Activated naive CD8-positive, alpha-beta T cell treated with anti-CD3 and anti-CD28 coated beads for 36 hours (primary cell): ENCODE measurements around the gene ST6GAL1. TPM values are rescaled to one million over a fixed set of nuclear protein-coding genes. Genes with fewer than 3 reads are reported as not detected.
A peak's percentile ranks its signal among the peaks of the same experiment; 100 is the strongest.

ENCODE experiments used
- DNase-seq: peaks from one replicate; pipeline ENCODE4 v3.0.0; 2021
- H3K27ac Mint-ChIP-seq: one replicate; pipeline ENCODE4 v1.8.0; 2022; ENCODE audit warnings: mild to moderate bottlenecking, moderate library complexity, mixed read lengths
- H3K27me3 Mint-ChIP-seq: one replicate; pipeline ENCODE4 v1.8.0; 2022; ENCODE audit warnings: mild to moderate bottlenecking, mixed read lengths
- H3K36me3 Mint-ChIP-seq: one replicate; pipeline ENCODE4 v1.8.0; 2021; ENCODE audit warnings: mild to moderate bottlenecking, mixed read lengths
- H3K4me1 Mint-ChIP-seq: one replicate; pipeline ENCODE4 v1.8.0; 2021; ENCODE audit warnings: mixed read lengths
- H3K4me3 Mint-ChIP-seq: one replicate; pipeline ENCODE4 v1.8.0; 2022; ENCODE audit warnings: mild to moderate bottlenecking, moderate library complexity, mixed read lengths
- H3K9me3 Mint-ChIP-seq: one replicate; pipeline ENCODE4 v1.8.0; 2022; ENCODE audit warnings: mixed read lengths
- total RNA-seq, 2 experiments: library from RNA; stranded (reverse); gene quantifications; one replicate each; pipeline ENCODE4 v1.2.3, GENCODE V29; 2021

The ST6GAL1 gene
- total RNA-seq, 2 experiments from 2014 or later, result 97.4 to 98.8 TPM

GRCh38 chr3:187077085-187077484, 146.8 kb downstream of the ST6GAL1 start:
- no peak for DNase-seq
- Mint-ChIP-seq H3K27me3 (no peaks in the 10 kb centered on the region), H3K4me1 (peaks cover 2% of the 10 kb centered on the region), H3K4me3 (no peak overlapping the region), H3K9me3 (no peaks in the 10 kb centered on the region), H3K27ac (peak overlapping the region; percentile 0), H3K36me3 (peaks cover 11% of the 10 kb centered on the region)

GRCh38 chr3:187077537-187077936, 147.2 kb downstream of the ST6GAL1 start:
- Mint-ChIP-seq H3K27me3 (no peaks in the 10 kb centered on the region), H3K27ac (peak overlapping the region; percentile 0), H3K9me3 (no peaks in the 10 kb centered on the region), H3K4me3 (no peak overlapping the region), H3K36me3 (peaks cover 11% of the 10 kb centered on the region), H3K4me1 (peaks cover 2% of the 10 kb centered on the region)
- no peak for DNase-seq

- H3K27me3 Mint-ChIP-seq, result no peaks in the 10 kb centered on the region
- H3K9me3 Mint-ChIP-seq, result no peaks in the 10 kb centered on the region
- peaks cover 11% of the 10 kb centered on the region for H3K36me3 Mint-ChIP-seq
- H3K27ac Mint-ChIP-seq, result peak overlapping the region; percentile 27
- peaks cover 2% of the 10 kb centered on the region for H3K4me1 Mint-ChIP-seq
- no peak for DNase-seq
- H3K4me3 Mint-ChIP-seq, result no peak overlapping the region
Observed at GRCh38 chr3:187079090-187080022, 149.0 kb downstream of the ST6GAL1 start.

DNA sequence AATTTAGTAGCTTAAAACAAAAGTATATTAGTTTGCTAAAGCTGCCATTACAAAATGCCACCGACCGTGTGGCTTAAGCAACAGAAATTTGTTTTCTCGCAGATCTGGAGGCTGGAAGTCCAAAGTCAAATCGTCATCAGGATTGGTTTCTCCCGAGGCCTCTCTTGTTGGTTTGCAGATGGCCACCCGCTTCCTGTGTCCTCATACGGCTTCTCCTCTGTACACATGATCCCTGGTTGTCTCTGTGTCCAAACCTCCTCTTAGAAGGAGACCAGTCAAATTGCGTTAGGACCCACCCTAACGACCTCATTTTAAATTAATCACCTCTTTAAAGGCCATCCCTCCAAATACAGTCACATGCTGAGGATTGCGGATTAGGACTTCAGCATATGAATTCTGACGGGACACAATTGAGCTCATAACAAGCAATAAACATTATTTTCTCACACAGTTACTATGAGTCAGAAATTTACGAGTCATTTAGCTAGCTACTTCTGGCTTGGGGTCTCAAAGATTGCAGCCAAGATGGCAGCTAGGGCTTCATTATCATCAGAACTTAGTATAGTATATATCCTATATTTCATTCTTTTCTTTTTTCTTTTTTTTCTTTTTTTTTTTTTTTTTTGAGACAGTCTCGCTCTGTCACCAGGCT, 150.6 kb downstream of the ST6GAL1 start:
- Mint-ChIP-seq H3K4me3 (no peak overlapping the region), H3K9me3 (no peaks in the 10 kb centered on the region), H3K27me3 (no peaks in the 10 kb centered on the region), H3K4me1 (peaks cover 9% of the 10 kb centered on the region), H3K36me3 (peaks cover 11% of the 10 kb centered on the region), H3K27ac (no peak overlapping the region)
- no peak for DNase-seq

DNA sequence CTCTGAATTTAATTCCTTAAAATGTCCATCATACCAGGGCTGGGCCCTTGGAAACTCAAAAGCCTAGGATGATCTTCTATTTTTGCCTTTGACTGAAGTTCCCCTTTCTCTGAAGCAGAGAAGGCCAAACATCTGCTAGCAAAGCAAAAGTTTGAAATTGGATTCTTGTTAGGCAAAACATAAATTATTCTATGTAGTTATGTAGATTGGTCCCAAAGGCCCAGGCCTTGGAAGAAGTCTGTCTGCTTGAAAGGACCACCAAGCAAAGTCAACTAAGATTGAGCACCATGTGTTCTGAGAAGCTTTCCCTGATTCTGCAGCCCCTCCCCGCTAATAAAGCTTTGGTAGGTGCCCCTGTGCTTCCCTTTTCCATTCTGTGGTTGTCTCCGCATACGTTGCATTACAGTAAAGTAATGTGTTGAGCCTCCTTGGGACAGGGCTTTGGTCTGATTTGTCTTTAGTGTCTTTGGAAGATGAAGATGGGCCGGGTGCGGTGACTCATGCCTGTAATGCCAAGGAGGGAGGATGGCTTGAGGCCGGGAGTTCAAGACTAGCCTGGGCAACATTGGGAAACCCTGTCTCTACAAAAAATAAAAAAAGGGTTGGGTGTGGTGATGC, 152.5 kb downstream of the ST6GAL1 start:
- H3K4me1 Mint-ChIP-seq, result peaks cover 9% of the 10 kb centered on the region
- no peaks in the 10 kb centered on the region for H3K27me3 Mint-ChIP-seq
- H3K36me3 Mint-ChIP-seq, result peaks cover 13% of the 10 kb centered on the region
- H3K4me3 Mint-ChIP-seq, result no peak overlapping the region
- DNase-seq, result no peak
- H3K27ac Mint-ChIP-seq, result no peak overlapping the region
- peaks cover 7% of the 10 kb centered on the region for H3K9me3 Mint-ChIP-seq

DNA sequence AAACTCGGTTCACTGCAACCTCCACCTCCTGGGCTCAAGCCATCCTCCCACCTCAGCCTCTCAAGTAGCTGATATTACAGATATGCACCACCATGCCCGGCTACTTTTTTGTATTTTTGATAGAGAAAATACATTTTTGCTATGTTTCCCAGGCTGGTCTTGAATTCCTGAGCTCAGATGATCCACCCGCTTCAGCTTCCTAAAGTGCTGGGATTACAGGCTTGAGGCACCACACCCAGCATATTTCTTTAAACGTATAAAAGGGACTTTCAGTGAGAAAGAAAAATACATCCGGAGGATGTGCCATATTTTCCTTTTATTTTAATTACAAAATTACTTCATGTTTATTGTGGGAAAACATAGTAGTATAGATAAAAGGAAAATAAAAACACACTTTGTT, 153.8 kb downstream of the ST6GAL1 start:
- H3K4me3 Mint-ChIP-seq, result no peak overlapping the region
- H3K36me3 Mint-ChIP-seq, result peaks cover 6% of the 10 kb centered on the region
- H3K27me3 Mint-ChIP-seq, result no peaks in the 10 kb centered on the region
- DNase-seq, result no peak
- no peak overlapping the region for H3K27ac Mint-ChIP-seq
- H3K4me1 Mint-ChIP-seq, result peaks cover 12% of the 10 kb centered on the region
- H3K9me3 Mint-ChIP-seq, result peaks cover 16% of the 10 kb centered on the region

- Mint-ChIP-seq H3K36me3 (peaks cover 6% of the 10 kb centered on the region), H3K4me3 (no peak overlapping the region), H3K27ac (no peak overlapping the region), H3K4me1 (peaks cover 11% of the 10 kb centered on the region), H3K27me3 (no peaks in the 10 kb centered on the region), H3K9me3 (peaks cover 17% of the 10 kb centered on the region)
- DNase-seq, result no peak
Observed at GRCh38 chr3:187084580-187084979, 154.3 kb downstream of the ST6GAL1 start.

DNA sequence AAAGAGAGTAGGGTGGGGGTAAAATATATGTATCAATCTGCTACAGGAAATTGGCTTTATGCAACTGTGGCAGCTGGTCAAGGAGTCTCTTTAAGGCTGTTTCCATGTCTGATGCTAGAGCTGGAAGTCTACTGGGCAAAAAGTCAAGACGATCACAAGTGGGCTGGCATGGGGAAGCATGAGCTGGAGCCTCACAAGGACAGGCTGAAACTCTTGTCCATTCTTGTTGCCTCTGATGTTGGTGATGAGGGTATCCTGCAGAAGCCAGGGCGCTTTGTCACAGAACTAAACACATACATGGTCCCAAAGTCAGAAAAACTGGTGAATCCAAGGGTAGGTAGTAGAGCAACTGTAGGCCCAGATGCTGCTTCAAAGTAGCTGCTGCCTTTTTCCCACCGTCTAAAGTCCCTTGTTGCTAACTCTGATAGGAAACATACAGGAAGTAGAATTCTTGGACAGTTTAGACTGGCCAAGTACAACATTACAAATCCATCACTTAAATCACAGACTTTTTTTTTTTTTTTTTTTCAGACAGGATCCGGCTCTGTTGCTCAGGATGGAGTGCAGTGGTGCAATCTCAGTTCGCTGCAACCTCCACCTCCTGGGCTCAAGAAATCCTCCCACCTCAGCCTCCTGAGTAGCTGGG, 154.8 kb downstream of the ST6GAL1 start:
- Mint-ChIP-seq H3K4me3 (no peak overlapping the region), H3K27ac (no peak overlapping the region), H3K36me3 (peaks cover 6% of the 10 kb centered on the region), H3K4me1 (peaks cover 11% of the 10 kb centered on the region), H3K9me3 (peaks cover 19% of the 10 kb centered on the region), H3K27me3 (no peaks in the 10 kb centered on the region)
- no peak for DNase-seq

DNA sequence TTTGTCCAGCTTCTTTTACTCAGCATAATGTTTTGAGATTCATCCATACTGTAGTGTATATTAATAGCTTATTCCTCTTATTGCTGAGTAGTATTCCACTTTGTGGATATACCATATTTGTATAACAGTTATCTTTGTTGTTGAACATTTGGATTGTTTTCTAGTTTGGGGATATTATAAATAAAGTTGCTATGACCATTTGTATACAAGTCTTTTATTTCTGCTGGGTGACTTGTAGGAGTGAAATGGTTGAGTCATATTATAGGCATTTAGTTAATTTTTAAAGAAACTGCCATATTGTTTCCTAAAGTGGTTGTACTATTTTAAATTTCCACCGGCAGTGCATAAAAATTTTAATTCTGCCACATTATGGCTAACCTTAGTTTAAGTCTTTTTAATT, 155.6 kb downstream of the ST6GAL1 start:
- H3K4me1 Mint-ChIP-seq, result peaks cover 11% of the 10 kb centered on the region
- no peak overlapping the region for H3K27ac Mint-ChIP-seq
- H3K4me3 Mint-ChIP-seq, result no peak overlapping the region
- H3K36me3 Mint-ChIP-seq, result peaks cover 6% of the 10 kb centered on the region
- peaks cover 19% of the 10 kb centered on the region for H3K9me3 Mint-ChIP-seq
- no peak for DNase-seq
- no peaks in the 10 kb centered on the region for H3K27me3 Mint-ChIP-seq

GRCh38 chr3:187086831-187087230, 156.5 kb downstream of the ST6GAL1 start:
- H3K9me3 Mint-ChIP-seq, result peaks cover 20% of the 10 kb centered on the region
- peaks cover 6% of the 10 kb centered on the region for H3K36me3 Mint-ChIP-seq
- H3K4me1 Mint-ChIP-seq, result peaks cover 11% of the 10 kb centered on the region
- H3K27ac Mint-ChIP-seq, result no peak overlapping the region
- no peaks in the 10 kb centered on the region for H3K27me3 Mint-ChIP-seq
- no peak for DNase-seq
- no peak overlapping the region for H3K4me3 Mint-ChIP-seq

DNA sequence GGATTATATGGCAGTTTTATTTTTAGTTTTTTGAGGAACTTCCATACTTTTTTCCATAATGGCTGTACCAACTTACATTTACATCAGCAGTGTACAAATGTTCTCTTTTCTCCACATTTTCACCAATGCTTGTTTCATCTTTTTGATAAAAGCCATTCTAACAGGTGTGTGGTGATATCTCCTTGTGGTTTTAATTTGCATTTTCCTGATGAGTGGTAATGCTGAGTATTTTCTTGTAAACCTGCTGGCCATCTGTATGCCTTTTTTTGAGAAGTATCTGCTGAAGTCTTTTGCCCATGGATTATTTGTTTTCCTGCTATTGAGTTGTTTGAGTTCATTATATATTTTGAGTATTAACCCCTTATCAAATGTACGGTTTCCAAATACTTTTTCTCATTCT, 158.4 kb downstream of the ST6GAL1 start:
- DNase-seq, result no peak
- Mint-ChIP-seq H3K27ac (no peak overlapping the region), H3K4me1 (peaks cover 11% of the 10 kb centered on the region), H3K36me3 (peaks cover 6% of the 10 kb centered on the region), H3K9me3 (peaks cover 24% of the 10 kb centered on the region), H3K4me3 (no peak overlapping the region), H3K27me3 (no peaks in the 10 kb centered on the region)

DNA sequence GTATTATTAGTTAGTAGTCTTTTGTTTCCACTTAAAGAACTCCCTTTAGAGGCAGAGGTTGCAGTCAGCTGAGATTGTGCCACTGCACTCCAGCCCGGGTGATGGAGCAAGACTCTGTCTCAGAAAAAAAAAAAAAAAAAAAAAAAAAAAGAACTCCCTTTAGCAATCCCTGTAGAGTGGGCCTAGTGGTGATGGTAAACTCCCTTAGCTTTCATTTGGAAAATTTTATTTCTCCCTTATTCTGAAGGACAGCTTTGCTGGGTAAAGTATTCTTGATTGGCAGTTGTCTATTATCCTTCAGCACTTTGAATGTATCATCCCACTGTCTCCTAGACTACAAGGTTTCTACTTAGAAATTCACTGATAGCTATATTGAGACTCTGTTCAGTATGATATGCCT, 163.0 kb downstream of the ST6GAL1 start:
- H3K4me1 Mint-ChIP-seq, result peaks cover 12% of the 10 kb centered on the region
- peaks cover 30% of the 10 kb centered on the region for H3K9me3 Mint-ChIP-seq
- DNase-seq, result no peak
- H3K36me3 Mint-ChIP-seq, result peaks cover 11% of the 10 kb centered on the region
- no peak overlapping the region for H3K27ac Mint-ChIP-seq
- no peaks in the 10 kb centered on the region for H3K27me3 Mint-ChIP-seq
- H3K4me3 Mint-ChIP-seq, result no peak overlapping the region

- H3K36me3 Mint-ChIP-seq, result peaks cover 13% of the 10 kb centered on the region
- H3K4me1 Mint-ChIP-seq, result peaks cover 22% of the 10 kb centered on the region
- DNase-seq, result no peak
- H3K4me3 Mint-ChIP-seq, result no peak overlapping the region
- peaks cover 23% of the 10 kb centered on the region for H3K9me3 Mint-ChIP-seq
- H3K27ac Mint-ChIP-seq, result no peak overlapping the region
- no peaks in the 10 kb centered on the region for H3K27me3 Mint-ChIP-seq
Observed at GRCh38 chr3:187098923-187099512, 168.7 kb downstream of the ST6GAL1 start.

DNA sequence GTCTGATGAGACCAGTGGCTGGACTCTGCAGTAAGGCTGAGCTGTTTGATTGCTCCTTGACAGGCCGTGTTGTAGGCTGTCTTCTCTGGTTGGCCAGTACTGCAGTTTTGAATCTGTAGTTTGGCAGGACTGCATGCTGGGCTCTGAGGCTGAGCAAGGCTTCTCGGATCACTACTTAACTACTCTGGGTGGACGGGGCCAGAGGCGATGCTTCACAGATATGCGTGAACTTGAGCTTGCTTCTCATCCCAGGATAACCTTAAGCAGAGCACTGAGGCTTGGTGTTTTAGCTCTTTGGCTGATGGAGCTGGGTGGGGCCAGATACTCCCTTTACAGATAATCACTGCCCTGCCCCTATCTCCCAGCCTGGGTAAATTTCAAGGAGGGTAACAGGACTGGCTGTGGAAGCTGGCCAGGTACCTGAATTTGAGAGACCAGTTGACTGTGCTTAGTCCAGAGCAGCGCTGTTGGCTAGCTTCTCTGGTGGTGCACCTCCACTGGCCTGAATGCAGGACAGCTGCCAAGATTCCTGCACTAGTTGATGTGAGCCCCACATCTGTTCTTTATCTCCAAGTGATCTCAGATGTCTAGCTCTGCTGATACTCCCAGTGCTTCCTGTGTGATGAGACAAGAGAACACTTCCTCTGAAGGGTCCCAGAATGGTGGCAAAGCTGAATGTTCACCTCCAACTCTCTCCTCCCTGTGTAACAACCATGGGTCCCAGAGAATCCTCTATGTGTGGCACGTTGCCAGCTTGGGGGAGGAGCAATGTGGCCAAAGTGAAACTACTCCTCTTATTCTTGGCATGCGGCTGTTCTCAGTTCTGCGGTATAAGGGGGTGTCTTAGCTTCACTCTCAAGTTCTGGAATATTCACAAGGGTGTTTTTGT, 171.1 kb downstream of the ST6GAL1 start:
- Mint-ChIP-seq H3K4me3 (peak overlapping the region; percentile 15), H3K36me3 (peaks cover 11% of the 10 kb centered on the region), H3K27ac (no peak overlapping the region), H3K4me1 (peaks cover 22% of the 10 kb centered on the region), H3K27me3 (no peaks in the 10 kb centered on the region), H3K9me3 (peaks cover 16% of the 10 kb centered on the region)
- DNase-seq, result peak; percentile 49
